Rectal smooth muscle tissue (tissue), 1 donor: ENCODE data around the gene TNIK.

Experiments
- H3K27ac ChIP-seq: one replicate; pipeline ENCODE4 v1.7.0; 2013; ENCODE audit warnings: low read depth, low read length, inconsistent platforms
- H3K27me3 ChIP-seq: one replicate; pipeline ENCODE4 v1.7.0; 2013; ENCODE audit warnings: low read length; ENCODE audit not compliant: control insufficient read depth, insufficient read depth
- H3K36me3 ChIP-seq: one replicate; pipeline ENCODE4 v1.7.0; 2013; ENCODE audit warnings: low read length; ENCODE audit not compliant: control insufficient read depth, insufficient read depth
- H3K4me1 ChIP-seq: one replicate; pipeline ENCODE4 v1.7.0; 2013; ENCODE audit warnings: low read length; ENCODE audit not compliant: control insufficient read depth, insufficient read depth
- H3K4me3 ChIP-seq: one replicate; pipeline ENCODE4 v1.7.0; 2013; ENCODE audit warnings: low read length
- H3K9ac ChIP-seq: one replicate; pipeline ENCODE4 v1.7.0; 2013; ENCODE audit warnings: low read length

Gene TNIK

DNA sequence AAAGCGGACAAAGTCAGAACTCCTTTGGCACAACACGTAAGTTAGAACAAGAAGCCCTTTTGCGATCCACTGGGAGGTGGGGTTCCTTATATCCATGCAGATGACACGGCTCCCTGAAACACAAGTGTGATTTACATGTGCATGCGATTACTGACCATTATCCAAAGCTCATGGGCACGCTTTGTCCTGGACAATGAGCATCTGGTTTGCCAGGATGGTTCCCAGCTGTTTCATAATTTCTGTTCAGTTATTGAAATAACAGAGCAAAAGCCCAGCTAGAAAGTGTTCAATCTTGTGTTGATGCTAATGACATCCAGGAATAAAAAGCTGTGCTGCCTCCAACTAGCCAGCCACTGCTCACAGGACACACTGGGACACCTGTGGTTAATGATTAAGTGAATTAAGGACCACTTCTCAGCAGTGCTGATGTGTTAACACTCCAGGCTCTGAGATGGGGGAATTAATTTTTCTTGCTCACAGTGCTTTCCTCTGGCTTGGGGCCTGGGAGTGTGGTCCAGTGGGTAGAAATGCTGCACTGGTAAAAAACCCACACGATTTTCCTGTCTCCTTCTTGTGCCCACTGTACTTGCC lies 310.6 kb downstream of the TNIK start:
- Histone ChIP-seq H3K27ac (no peak overlapping the region), H3K27me3 (no peaks in the 10 kb centered on the region), H3K9ac (no peak overlapping the region), H3K4me1 (no peaks in the 10 kb centered on the region), H3K4me3 (no peak overlapping the region), H3K36me3 (peaks cover 7% of the 10 kb centered on the region)

DNA sequence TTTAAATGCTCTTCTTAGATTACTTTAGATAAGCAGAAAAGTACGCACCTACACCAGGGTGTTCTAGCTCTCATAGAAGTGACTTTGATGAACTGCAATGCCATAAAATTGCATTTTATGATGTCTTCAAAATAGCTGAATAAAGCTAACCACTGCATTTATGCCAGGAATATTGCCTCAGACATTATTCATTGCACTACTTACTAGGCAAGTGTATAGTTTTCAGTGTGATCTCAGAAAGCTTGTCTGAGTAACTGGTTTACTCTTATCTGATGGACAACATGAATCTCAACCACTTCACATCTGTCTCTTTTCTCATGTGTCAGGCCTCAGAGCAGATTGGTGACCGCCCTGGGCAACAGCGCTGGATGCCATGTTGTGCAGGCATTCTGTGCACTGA lies 314.4 kb downstream of the TNIK start:
- Histone ChIP-seq H3K27ac (no peak overlapping the region), H3K9ac (no peak overlapping the region), H3K27me3 (no peaks in the 10 kb centered on the region), H3K36me3 (peaks cover 7% of the 10 kb centered on the region), H3K4me3 (no peak overlapping the region), H3K4me1 (no peaks in the 10 kb centered on the region)

DNA sequence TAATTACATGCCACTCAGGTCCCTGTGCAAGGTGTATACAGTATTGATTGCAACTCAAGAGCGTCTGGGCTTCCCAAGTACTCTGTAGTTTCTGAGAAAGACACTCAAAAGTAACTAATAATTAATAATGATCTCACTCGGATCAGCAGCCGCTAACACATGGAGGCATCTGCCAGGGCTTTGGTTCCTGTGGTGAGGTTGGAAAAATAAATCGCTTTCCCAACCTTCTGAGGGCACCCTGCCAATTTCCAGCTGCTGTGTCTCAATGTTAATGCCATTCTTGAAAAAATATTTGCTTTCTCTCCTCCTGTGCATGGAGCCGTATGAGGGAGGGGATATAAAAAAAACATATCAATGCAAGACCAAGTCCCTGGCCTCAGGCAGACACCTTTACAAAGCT lies 317.2 kb downstream of the TNIK start:
- H3K4me1 ChIP-seq = no peaks in the 10 kb centered on the region
- H3K36me3 ChIP-seq = peaks cover 2% of the 10 kb centered on the region
- no peaks in the 10 kb centered on the region for H3K27me3 ChIP-seq
- no peak overlapping the region for H3K27ac ChIP-seq
- no peak overlapping the region for H3K9ac ChIP-seq
- no peak overlapping the region for H3K4me3 ChIP-seq

- H3K4me1 ChIP-seq = no peaks in the 10 kb centered on the region
- H3K36me3 ChIP-seq = peaks cover 3% of the 10 kb centered on the region
- H3K9ac ChIP-seq = no peak overlapping the region
- H3K27me3 ChIP-seq = no peaks in the 10 kb centered on the region
- no peak overlapping the region for H3K27ac ChIP-seq
- H3K4me3 ChIP-seq = no peak overlapping the region
Observed at GRCh38 chr3:171140246-171140645, 320.0 kb downstream of the TNIK start.

GRCh38 chr3:171138027-171138426 lies 322.2 kb downstream of the TNIK start:
- H3K27ac ChIP-seq = no peak overlapping the region
- H3K27me3 ChIP-seq = no peaks in the 10 kb centered on the region
- H3K9ac ChIP-seq = no peak overlapping the region
- no peak overlapping the region for H3K4me3 ChIP-seq
- no peaks in the 10 kb centered on the region for H3K4me1 ChIP-seq
- H3K36me3 ChIP-seq = peaks cover 3% of the 10 kb centered on the region

DNA sequence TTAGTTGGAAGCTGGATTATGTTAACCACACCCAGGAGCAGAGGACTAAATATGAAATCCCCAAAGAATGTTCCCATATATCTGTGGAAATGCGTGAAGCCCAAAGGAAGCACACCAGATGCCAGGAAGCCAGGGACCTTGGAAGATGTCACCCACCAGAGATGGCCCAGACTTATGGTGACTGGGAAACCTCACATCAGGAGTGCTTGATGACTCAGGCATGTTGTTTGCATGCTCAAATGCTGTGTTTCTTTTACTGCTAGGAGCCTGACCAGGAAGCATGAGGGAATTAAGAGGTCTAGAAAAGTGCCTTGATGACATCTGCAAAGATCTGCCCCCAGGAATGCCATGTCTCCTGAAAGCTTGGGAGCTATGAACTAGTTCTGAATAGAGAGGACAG lies 324.7 kb downstream of the TNIK start:
- peaks cover 3% of the 10 kb centered on the region for H3K36me3 ChIP-seq
- no peak overlapping the region for H3K9ac ChIP-seq
- no peak overlapping the region for H3K27ac ChIP-seq
- no peaks in the 10 kb centered on the region for H3K4me1 ChIP-seq
- H3K4me3 ChIP-seq = no peak overlapping the region
- no peaks in the 10 kb centered on the region for H3K27me3 ChIP-seq

DNA sequence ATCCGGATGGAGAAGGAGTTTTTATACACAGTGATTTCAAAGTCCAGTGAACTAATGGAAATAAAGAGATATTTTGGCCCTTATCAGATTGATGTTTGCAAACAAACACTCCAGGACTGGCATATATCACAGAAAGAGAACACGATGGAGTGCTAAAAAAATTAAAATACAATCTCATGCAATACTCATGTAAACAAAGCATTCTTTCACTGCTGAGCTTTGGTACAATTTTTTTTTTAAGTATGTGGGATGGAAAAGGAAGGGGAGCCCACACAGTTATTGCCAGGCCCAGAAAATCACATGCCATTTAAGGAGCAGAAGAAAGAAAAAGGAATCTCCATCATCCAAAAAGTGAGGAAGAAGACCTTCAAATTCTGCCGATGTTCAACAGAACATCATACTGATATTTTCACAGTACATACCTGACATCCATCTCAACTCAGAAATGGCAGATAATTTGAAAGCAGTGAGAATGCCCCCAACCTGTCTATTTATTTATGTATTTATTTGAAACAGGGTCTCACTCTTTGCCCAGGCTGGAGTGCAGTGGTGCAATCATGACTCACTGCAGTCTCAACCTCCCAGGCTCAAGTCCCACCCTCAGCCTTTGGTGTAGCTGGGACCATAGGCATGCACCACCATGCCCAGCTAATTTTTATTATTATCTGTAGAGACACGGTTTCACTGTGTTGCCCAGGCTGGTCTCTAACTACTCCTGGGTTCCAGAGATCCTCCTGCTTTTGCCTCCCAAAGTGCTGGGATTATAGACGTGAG lies 326.2 kb downstream of the TNIK start:
- Histone ChIP-seq H3K27ac (no peak overlapping the region), H3K27me3 (no peaks in the 10 kb centered on the region), H3K4me3 (no peak overlapping the region), H3K9ac (no peak overlapping the region), H3K4me1 (no peaks in the 10 kb centered on the region), H3K36me3 (peaks cover 3% of the 10 kb centered on the region)

DNA sequence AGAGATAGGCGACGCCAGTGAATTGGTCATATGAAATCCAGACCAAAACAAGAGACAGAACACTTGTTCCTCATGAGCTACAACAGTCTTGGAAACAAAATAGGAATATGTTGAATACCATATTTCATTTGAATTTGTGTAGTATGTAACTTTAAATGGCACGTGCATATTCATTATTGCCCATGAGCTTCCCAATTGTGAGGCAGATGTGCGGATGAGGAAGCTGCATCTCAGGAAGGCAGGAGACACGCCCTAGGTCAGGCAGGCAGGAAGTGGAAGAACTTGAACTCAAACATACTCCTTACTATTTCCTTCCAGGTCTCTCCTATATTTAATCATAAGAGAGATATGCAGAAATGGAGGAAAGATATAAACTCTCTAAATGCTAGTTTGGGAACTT lies 326.9 kb downstream of the TNIK start:
- Histone ChIP-seq H3K9ac (no peak overlapping the region), H3K36me3 (peaks cover 3% of the 10 kb centered on the region), H3K27ac (no peak overlapping the region), H3K4me3 (no peak overlapping the region), H3K27me3 (no peaks in the 10 kb centered on the region), H3K4me1 (no peaks in the 10 kb centered on the region)

DNA sequence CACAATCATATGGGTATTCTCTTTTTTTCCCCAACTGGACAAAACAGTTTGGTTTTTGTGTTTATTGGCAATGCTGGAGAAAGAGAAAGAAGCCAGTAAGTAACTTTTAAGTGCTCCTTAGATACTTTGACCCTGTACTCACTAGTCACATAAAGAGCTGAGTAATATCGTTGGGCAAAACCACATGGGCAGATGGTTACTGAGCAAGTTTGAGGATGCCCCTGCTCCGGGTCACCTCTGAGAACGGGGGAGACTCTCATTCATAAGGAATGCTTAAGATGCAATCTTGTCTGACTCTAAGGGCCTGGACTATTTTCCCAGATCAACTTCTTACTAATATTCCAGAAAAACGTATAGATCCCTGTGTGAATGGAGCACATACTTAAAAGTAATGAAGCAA lies 327.3 kb downstream of the TNIK start:
- Histone ChIP-seq H3K4me1 (no peaks in the 10 kb centered on the region), H3K36me3 (peaks cover 3% of the 10 kb centered on the region), H3K4me3 (no peak overlapping the region), H3K27me3 (no peaks in the 10 kb centered on the region), H3K9ac (no peak overlapping the region), H3K27ac (no peak overlapping the region)

GRCh38 chr3:171129827-171130226 lies 330.4 kb downstream of the TNIK start:
- Histone ChIP-seq H3K27ac (no peak overlapping the region), H3K36me3 (no peaks in the 10 kb centered on the region)

DNA sequence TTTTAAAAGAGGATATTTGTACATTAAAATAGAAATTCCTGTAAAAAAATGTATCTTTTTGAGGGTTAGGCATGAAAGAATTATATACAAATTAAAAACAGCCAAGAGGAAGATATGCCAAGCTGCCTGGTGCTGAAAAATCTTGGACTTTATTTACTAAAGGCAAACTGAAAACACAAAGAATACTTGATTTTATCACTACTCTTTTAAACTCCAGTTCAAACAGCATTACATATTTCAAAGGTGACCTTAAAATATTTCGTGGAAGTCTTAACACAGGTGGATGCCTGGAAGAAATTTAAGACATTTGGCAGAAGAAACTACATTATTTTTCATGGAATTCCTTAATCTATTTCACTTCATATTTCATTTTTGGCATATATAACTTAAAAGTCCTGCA lies 332.6 kb downstream of the TNIK start:
- Histone ChIP-seq H3K9ac (no peak overlapping the region), H3K27ac (no peak overlapping the region), H3K4me3 (no peak overlapping the region), H3K4me1 (no peaks in the 10 kb centered on the region), H3K36me3 (peaks cover 4% of the 10 kb centered on the region), H3K27me3 (no peaks in the 10 kb centered on the region)

More at GRCh38 chr3:171129827-171130226, 330.4 kb downstream of the TNIK start:
- H3K4me3 ChIP-seq = no peak overlapping the region
- no peaks in the 10 kb centered on the region for H3K27me3 ChIP-seq
- H3K9ac ChIP-seq = no peak overlapping the region
- H3K4me1 ChIP-seq = no peaks in the 10 kb centered on the region

DNA sequence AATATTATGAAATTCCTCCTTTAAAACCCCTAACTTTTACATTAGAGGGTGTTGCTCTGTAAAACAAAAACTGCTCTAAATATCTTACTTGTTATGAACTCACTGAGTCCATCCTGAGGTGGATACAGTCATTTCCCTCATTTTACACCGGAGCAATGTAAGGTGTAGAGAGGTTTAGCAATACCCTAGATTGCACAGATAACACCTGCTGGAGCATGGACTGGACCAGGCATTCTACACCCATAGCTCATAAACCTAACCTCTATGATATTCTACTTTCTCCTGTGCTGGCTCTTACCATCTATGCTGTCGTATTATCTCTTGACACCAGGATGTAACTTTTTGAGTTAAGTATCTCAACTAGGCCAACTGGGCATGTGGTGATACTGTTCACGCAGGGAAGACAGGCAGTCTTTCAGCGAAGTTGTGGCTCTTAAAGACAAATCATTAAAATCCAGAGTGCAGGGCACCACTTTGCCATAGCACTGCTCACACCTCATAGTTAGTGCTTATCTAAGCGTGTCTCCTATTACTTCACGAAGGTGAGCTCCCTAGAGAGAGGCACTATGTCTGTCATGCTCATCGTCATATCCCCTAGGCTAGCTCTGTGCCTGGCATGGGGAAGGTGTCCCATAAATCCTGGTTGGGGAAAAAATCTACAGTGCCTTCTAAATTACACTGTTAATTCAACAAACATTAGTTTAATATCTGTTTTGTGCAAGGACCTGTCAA lies 333.6 kb downstream of the TNIK start:
- Histone ChIP-seq H3K9ac (no peak overlapping the region), H3K36me3 (peaks cover 4% of the 10 kb centered on the region), H3K27me3 (no peaks in the 10 kb centered on the region), H3K27ac (no peak overlapping the region), H3K4me3 (no peak overlapping the region), H3K4me1 (no peaks in the 10 kb centered on the region)
